ENCODE results near the gene OR10P1. TPM values are rescaled to one million over a fixed set of nuclear protein-coding genes. Genes with fewer than 3 reads are reported as not detected.

Gene OR10P1
- total RNA-seq, 1 donor from 2014 or later = not detected

DNA sequence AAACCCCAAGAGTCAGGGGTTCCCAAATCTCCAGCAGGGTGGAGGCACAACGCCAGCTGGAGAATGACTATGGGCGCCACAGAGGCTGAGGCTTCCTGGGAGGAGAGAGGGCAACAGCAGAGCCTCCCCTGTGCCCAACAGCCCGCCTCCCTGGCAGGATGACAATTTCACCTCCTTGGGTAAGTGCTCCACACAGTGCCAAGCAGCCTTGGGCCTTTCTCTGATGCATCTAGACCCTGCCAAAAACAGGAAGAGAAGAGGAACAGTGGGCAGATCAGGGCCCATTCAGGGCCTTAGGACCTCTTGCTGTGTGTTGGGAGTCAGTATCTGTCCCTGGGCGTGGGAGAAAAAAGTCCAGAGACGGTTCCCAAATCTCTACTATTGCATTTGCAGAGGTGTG, 5.0 kb upstream of the OR10P1 start:
- DNase-seq (ENCODE audit: low read depth) = no peak
- FAIRE-seq = no peak
- Histone ChIP-seq H3K27me3 (ENCODE audit: control insufficient read depth, insufficient read depth, low read length) (no peaks in the 10 kb centered on the region), H3K4me3 (ENCODE audit: low read depth, low read length) (no peak overlapping the region), H3K36me3 (ENCODE audit: control insufficient read depth, insufficient read depth, low read length) (no peaks in the 10 kb centered on the region)
- no peak for TF ChIP-seq CTCF (IDR thresholded peaks at IDR 0.05; ENCODE audit: insufficient read depth, low read length, severe bottlenecking)

GRCh38 chr12:55633151-55633550, 3.5 kb upstream of the OR10P1 start:
- no peak for TF ChIP-seq CTCF (IDR thresholded peaks at IDR 0.05; ENCODE audit: insufficient read depth, low read length, severe bottlenecking)
- DNase-seq (ENCODE audit: low read depth) (no peak), FAIRE-seq (no peak)
- Histone ChIP-seq H3K27me3 (ENCODE audit: control insufficient read depth, insufficient read depth, low read length) (no peaks in the 10 kb centered on the region), H3K4me3 (ENCODE audit: low read depth, low read length) (no peak overlapping the region), H3K36me3 (ENCODE audit: control insufficient read depth, insufficient read depth, low read length) (no peaks in the 10 kb centered on the region)

DNA sequence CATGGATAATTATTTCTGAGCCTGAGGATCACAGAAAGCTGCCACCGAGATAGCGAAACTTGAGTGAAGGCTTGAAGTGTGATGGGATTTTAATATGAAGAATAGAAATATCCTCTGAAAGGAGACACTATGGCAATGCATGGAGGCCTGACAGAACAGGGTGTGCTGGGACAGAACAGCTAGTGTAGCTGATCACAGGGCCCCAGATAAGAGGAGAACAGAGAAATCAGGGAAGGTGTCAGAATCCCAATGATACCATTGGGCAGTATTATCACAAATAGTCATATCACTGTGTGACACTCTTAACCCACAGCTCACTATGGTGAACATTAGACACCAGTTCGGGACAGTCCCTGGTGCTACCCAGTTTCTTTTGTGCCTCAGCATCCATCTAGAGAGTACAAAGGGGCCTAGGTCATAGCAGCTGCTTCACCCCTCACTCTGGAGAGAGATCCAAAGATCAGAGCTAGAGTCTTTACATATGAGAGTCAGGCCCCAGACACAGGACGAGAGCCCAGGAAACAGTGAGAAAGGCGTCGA, 506 bp upstream of the OR10P1 start:
- FAIRE-seq = no peak
- no peak overlapping the region for H3K4me3 ChIP-seq (ENCODE audit: low read depth, low read length)
- H3K36me3 ChIP-seq (ENCODE audit: control insufficient read depth, insufficient read depth, low read length) = no peaks in the 10 kb centered on the region
- no peaks in the 10 kb centered on the region for H3K27me3 ChIP-seq (ENCODE audit: control insufficient read depth, insufficient read depth, low read length)
- TF ChIP-seq CTCF (IDR thresholded peaks at IDR 0.05; ENCODE audit: insufficient read depth, low read length, severe bottlenecking) = no peak
- no peak for DNase-seq (ENCODE audit: low read depth)

- H3K27me3 ChIP-seq (ENCODE audit: control insufficient read depth, insufficient read depth, low read length) = peaks cover 2% of the 10 kb centered on the region
- TF ChIP-seq CTCF (IDR thresholded peaks at IDR 0.05; ENCODE audit: insufficient read depth, low read length, severe bottlenecking) = no peak
- FAIRE-seq = no peak
- H3K4me3 ChIP-seq (ENCODE audit: low read depth, low read length) = no peak overlapping the region
- no peak for DNase-seq (ENCODE audit: low read depth)
- H3K36me3 ChIP-seq (ENCODE audit: control insufficient read depth, insufficient read depth, low read length) = no peaks in the 10 kb centered on the region
Observed at GRCh38 chr12:55637467-55637866, 775 bp downstream of the OR10P1 start.

GRCh38 chr12:55641595-55641994, 4.9 kb downstream of the OR10P1 start:
- Histone ChIP-seq H3K4me3 (ENCODE audit: low read depth, low read length) (no peak overlapping the region), H3K36me3 (ENCODE audit: control insufficient read depth, insufficient read depth, low read length) (no peaks in the 10 kb centered on the region), H3K27me3 (ENCODE audit: control insufficient read depth, insufficient read depth, low read length) (peaks cover 2% of the 10 kb centered on the region)
- DNase-seq (ENCODE audit: low read depth) = no peak
- no peak for FAIRE-seq
- no peak for TF ChIP-seq CTCF (IDR thresholded peaks at IDR 0.05; ENCODE audit: insufficient read depth, low read length, severe bottlenecking)

DNA sequence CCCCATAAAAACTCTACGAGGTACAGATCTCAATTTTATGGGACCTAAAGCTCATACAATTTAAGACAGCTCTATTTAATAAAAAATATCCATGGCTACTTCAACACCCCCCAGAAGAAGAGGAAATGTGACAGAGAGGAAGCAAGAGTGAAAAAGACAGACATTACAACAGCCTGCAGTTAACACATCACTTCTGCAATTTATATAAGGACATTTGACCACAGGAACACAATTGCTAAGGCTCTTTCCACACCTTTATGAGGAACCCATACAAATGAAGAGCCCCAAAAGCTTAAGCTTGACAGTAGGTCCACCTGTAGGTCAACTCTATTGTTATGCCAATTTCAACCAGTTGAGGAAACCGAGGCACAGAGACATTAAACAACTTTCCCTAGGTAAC, 5.6 kb downstream of the OR10P1 start:
- Histone ChIP-seq H3K36me3 (ENCODE audit: control insufficient read depth, insufficient read depth, low read length) (no peaks in the 10 kb centered on the region), H3K4me3 (ENCODE audit: low read depth, low read length) (no peak overlapping the region), H3K27me3 (ENCODE audit: control insufficient read depth, insufficient read depth, low read length) (peaks cover 2% of the 10 kb centered on the region)
- FAIRE-seq = no peak
- DNase-seq (ENCODE audit: low read depth) = no peak
- no peak for TF ChIP-seq CTCF (IDR thresholded peaks at IDR 0.05; ENCODE audit: insufficient read depth, low read length, severe bottlenecking)
